ENCODE measurements around the gene PTPN21.

Gene PTPN21

DNA sequence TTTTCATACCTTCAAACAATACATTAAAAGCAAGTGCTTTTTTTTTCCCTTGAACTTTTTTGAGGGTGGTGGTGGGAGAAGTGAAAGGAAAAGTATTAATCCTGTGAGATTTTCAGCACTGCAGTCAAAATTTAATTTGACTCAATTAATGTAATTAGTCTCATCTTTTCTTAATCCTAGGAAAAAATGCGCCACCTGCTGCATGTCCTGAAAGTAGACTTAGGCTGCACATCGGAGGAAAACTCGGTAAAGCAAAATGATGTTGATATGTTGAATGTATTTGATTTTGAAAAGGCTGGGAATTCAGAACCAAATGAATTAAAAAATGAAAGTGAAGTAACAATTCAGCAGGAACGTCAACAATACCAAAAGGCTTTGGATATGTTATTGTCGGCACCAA is 117.1 kb downstream of the PTPN21 start:
- peaks cover 0 to 12% of the 10 kb centered on the region in 2 experiments; a peak in 1 of 3 replicates for H3K36me3 ChIP-seq (ENCODE audit: control insufficient read depth in 2 of 2, insufficient read depth in 1 of 2, low read length in 2 of 2)
- TF ChIP-seq HOXA7 (CRISPR knock-in tag; IDR thresholded peaks at IDR 0.05; ENCODE audit: borderline replicate concordance) (no peak), GLIS2 (tag by site-specific recombination; IDR thresholded peaks at IDR 0.05) (no peak), ZNF624 (tag by site-specific recombination; IDR thresholded peaks at IDR 0.05) (no peak), ZNF704 (tag by site-specific recombination; IDR thresholded peaks at IDR 0.05) (no peak), SP3 (tag by site-specific recombination; IDR thresholded peaks at IDR 0.05) (no peak), BCL11A (tag by site-specific recombination; IDR thresholded peaks at IDR 0.05; ENCODE audit: low read depth) (no peak), ZNF366 (tag by site-specific recombination; conservative IDR thresholded peaks at IDR 0.05) (no peak), ZNF658 (tag by site-specific recombination; IDR thresholded peaks at IDR 0.05) (no peak), ZNF146 (tag by site-specific recombination; IDR thresholded peaks at IDR 0.05) (no peak), ZBTB48 (tag by site-specific recombination; IDR thresholded peaks at IDR 0.05) (no peak), GFI1B (tag by site-specific recombination; IDR thresholded peaks at IDR 0.05) (no peak)
- TF ChIP-seq, protein P1, sequence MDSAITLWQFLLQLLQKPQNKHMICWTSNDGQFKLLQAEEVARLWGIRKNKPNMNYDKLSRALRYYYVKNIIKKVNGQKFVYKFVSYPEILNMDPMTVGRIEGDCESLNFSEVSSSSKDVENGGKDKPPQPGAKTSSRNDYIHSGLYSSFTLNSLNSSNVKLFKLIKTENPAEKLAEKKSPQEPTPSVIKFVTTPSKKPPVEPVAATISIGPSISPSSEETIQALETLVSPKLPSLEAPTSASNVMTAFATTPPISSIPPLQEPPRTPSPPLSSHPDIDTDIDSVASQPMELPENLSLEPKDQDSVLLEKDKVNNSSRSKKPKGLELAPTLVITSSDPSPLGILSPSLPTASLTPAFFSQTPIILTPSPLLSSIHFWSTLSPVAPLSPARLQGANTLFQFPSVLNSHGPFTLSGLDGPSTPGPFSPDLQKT (IDR thresholded peaks at IDR 0.05; ENCODE audit: borderline replicate concordance, low read depth, low read length) = no peak
- ChIA-PET CTCF (no interaction called here), POLR2A (no interaction called here)
- H3K4me3 ChIP-seq (ENCODE audit: low read depth, low read length) = no peak overlapping the region
- no peaks in the 10 kb centered on the region for H3K4me1 ChIP-seq (ENCODE audit: control insufficient read depth, insufficient read depth, low read length)
- no peak overlapping the region for H3K27ac ChIP-seq (ENCODE audit: extremely low read depth, low read depth, low read length)
- H3K9me3 ChIP-seq (ENCODE audit: control insufficient read depth, insufficient read depth, low read depth, low read length) = no peaks in the 10 kb centered on the region

GRCh38 chr14:88430976-88431375 is 123.8 kb downstream of the PTPN21 start:
- Histone ChIP-seq H3K4me3 (ENCODE audit: low read depth, low read length) (no peak overlapping the region), H3K9me3 (ENCODE audit: control insufficient read depth, insufficient read depth, low read depth, low read length) (no peaks in the 10 kb centered on the region), H3K4me1 (ENCODE audit: control insufficient read depth, insufficient read depth, low read length) (no peaks in the 10 kb centered on the region), H3K27ac (ENCODE audit: extremely low read depth, low read depth, low read length) (no peak overlapping the region), H3K36me3 (ENCODE audit: control insufficient read depth in 2 of 2, insufficient read depth in 1 of 2, low read length in 2 of 2) (peaks cover 0 to 7% of the 10 kb centered on the region in 2 experiments; a peak in 2 of 3 replicates)
- ChIA-PET CTCF (no interaction called here), POLR2A (interaction anchor here (0.5 kb wide), 1 partner anchor 243 kb away, joined by 3 read pairs; no protein-coding TSS in a partner anchor)
- TF ChIP-seq ZNF626 (tag by site-specific recombination; IDR thresholded peaks at IDR 0.05) (no peak), MZF1 (tag by site-specific recombination; IDR thresholded peaks at IDR 0.05; ENCODE audit: borderline replicate concordance) (no peak), ZNF169 (tag by site-specific recombination; IDR thresholded peaks at IDR 0.05) (no peak), ZNF549 (tag by site-specific recombination; IDR thresholded peaks at IDR 0.05) (no peak), MYNN (tag by site-specific recombination; IDR thresholded peaks at IDR 0.05; ENCODE audit: borderline replicate concordance) (no peak), RBAK (tag by site-specific recombination; IDR thresholded peaks at IDR 0.05) (no peak), ZNF629 (tag by site-specific recombination; IDR thresholded peaks at IDR 0.05) (no peak), ZNF76 (tag by site-specific recombination; IDR thresholded peaks at IDR 0.05; ENCODE audit: borderline replicate concordance, low read depth) (no peak), PRDM4 (tag by site-specific recombination; IDR thresholded peaks at IDR 0.05) (no peak), ZNF341 (tag by site-specific recombination; IDR thresholded peaks at IDR 0.05; ENCODE audit: low read depth) (no peak)
